Measurements from ENCODE around the gene UBE2Q1.

UBE2Q1 gene

GRCh38 chr1:154501423-154502065 is 56.9 kb downstream of the UBE2Q1 start:
- no peak for DNase-seq

DNA sequence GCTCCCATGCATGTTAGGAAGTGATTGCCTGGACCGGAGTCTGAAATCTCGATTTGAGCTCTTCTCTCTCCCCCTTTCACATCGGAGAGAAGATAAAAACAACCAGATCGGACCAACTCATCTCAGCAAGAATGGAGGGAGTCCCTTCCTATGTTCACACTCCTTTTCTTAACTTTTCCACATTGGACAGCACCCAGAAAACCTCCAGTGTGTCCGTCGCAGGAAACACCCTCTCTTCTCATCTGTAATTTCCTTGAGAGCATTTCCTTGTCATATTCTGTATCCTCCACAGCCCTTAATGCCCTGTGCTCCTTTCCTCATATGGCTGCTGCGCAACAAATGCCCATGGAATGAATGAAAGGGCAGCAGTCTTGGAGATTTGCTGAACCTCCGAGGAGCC is 57.9 kb downstream of the UBE2Q1 start:
- no peak for DNase-seq

- no peak for DNase-seq
These were observed 59.0 kb downstream of the UBE2Q1 start for GRCh38 chr1:154499446-154499845.
